ENCODE measurements around the gene EXD3.

DNA sequence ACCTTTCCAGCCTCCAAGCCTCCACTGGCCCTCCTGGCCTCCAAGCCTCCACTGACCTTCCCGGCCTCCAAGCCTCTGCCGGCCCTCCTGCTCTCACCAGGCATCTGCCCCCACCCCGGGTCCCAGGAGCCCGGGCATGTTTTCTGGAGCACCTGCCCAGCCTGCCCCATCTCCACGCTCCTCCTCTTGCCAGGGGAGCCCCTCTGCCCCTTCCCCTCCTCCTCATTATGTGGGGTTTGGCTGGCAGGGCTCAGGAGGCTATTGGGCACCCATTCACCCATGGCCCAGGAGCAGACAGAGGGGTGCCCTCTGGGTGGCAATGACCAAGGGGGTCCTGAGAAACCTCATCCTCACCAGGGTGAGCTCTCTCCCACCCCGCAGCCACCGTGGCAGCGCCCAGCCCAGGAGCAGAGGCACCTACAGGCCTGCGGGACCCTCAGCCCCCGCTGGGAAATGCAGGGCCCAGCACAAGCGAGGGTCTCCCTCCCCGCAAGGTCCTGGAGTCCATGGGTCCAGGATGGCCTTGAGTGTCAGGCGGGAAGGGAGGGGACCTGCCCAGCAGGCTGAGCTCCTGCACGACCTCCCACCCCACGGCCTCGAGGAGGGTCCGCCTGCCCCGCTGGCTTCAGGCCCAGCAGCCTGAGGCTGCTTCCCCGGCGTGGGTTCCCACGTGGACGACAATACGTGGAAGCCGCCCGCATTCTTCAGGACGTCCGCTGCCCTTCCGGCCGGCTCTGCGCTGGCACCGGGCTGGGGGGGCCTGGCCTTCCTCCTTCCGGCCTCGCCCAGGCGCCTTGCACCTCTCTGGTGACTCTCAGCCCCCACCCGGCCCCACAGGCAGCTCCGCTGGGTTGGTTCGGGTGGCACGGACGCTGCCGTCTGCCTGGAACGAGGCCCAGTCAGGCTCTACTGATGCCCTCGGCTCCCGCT is 69.5 kb downstream of the EXD3 start:
- TF ChIP-seq, protein P1, sequence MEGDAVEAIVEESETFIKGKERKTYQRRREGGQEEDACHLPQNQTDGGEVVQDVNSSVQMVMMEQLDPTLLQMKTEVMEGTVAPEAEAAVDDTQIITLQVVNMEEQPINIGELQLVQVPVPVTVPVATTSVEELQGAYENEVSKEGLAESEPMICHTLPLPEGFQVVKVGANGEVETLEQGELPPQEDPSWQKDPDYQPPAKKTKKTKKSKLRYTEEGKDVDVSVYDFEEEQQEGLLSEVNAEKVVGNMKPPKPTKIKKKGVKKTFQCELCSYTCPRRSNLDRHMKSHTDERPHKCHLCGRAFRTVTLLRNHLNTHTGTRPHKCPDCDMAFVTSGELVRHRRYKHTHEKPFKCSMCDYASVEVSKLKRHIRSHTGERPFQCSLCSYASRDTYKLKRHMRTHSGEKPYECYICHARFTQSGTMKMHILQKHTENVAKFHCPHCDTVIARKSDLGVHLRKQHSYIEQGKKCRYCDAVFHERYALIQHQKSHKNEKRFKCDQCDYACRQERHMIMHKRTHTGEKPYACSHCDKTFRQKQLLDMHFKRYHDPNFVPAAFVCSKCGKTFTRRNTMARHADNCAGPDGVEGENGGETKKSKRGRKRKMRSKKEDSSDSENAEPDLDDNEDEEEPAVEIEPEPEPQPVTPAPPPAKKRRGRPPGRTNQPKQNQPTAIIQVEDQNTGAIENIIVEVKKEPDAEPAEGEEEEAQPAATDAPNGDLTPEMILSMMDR (conservative IDR thresholded peaks at IDR 0.05 in 1 of 2, IDR thresholded peaks at IDR 0.05 in 1 of 2; ENCODE audit: low read depth in 1 of 2, low read length in 2 of 2) = no peak
- no peak for TF ChIP-seq EZH2 (IDR thresholded peaks at IDR 0.05; ENCODE audit: low read length, missing control alignments)
